GM12878 (cell line): ENCODE measurements around the gene TBCD. TPM values are rescaled to one million over a fixed set of nuclear protein-coding genes. Genes with fewer than 3 reads are reported as not detected.
A peak's percentile ranks its signal among the peaks of the same experiment; 100 is the strongest.

Experiments used
- ATF7 ChIP-seq: fragments of 450-650 bp; IDR thresholded peaks from 2 replicates; pipeline ENCODE4 v1.6.1; 2016; ENCODE audit warnings: low read depth, mild to moderate bottlenecking
- BACH1 ChIP-seq: fragments of 450-650 bp; IDR thresholded peaks from 2 replicates; pipeline ENCODE4 v1.6.1; 2017; ENCODE audit warnings: mild to moderate bottlenecking, borderline replicate concordance
- BMI1 ChIP-seq: fragments of 450-650 bp; IDR thresholded peaks from 2 replicates; pipeline ENCODE4 v1.6.1; 2016; ENCODE audit warnings: mild to moderate bottlenecking, moderate library complexity, borderline replicate concordance
- BRCA1 ChIP-seq: IDR thresholded peaks from 2 replicates; pipeline ENCODE4 v1.6.1; 2011; ENCODE audit warnings: low read depth, low read length, improper control_type of control experiment
- CHD1 ChIP-seq: IDR thresholded peaks from 2 replicates; pipeline ENCODE4 v1.6.1; 2012; ENCODE audit warnings: low read depth, low read length, improper control_type of control experiment
- CREB1 ChIP-seq: IDR thresholded peaks from 2 replicates; pipeline ENCODE4 v1.6.1; 2012; ENCODE audit warnings: low read depth, mild to moderate bottlenecking, inconsistent platforms
- HCFC1 ChIP-seq: fragments of 150-350 bp; IDR thresholded peaks from 2 replicates; pipeline ENCODE4 v1.6.1; 2014; ENCODE audit warnings: low read length
- HDAC6 ChIP-seq: fragments of 200-600 bp; sonication (generic); IDR thresholded peaks from one replicate; pipeline ENCODE4 v1.8.0; 2017; ENCODE audit warnings: antibody characterized with exemption; ENCODE audit not compliant: unreplicated experiment
- MEF2A ChIP-seq: IDR thresholded peaks from 2 replicates; pipeline ENCODE4 v1.6.1; 2011; ENCODE audit warnings: low read depth, mild to moderate bottlenecking, low read length, moderate library complexity; ENCODE audit not compliant: insufficient read depth
- MXI1 ChIP-seq: fragments of 150-350 bp; IDR thresholded peaks from 2 replicates; pipeline ENCODE4 v1.6.1; 2011; ENCODE audit warnings: low read depth, mild to moderate bottlenecking, inconsistent platforms, low read length, improper control_type of control experiment
- MYB ChIP-seq: fragments of 150-350 bp; IDR thresholded peaks from 2 replicates; pipeline ENCODE4 v1.6.1; 2014; ENCODE audit warnings: mild to moderate bottlenecking, low read depth, low read length, borderline replicate concordance
- NFIC ChIP-seq: IDR thresholded peaks from 2 replicates; pipeline ENCODE4 v1.6.1; 2012; ENCODE audit warnings: low read depth, mild to moderate bottlenecking, inconsistent platforms, low read length, moderate library complexity
- NR2C1 ChIP-seq: fragments of 450-650 bp; IDR thresholded peaks from 2 replicates; pipeline ENCODE4 v1.6.1; 2017; ENCODE audit warnings: antibody characterized with exemption, mild to moderate bottlenecking, moderate library complexity
- NRF1 ChIP-seq: conservative IDR thresholded peaks from 2 replicates; pipeline ENCODE4 v1.6.1; 2011; ENCODE audit warnings: mild to moderate bottlenecking, low read depth, low read length, improper control_type of control experiment
- RAD21 ChIP-seq: IDR thresholded peaks from 2 replicates; pipeline ENCODE4 v1.6.1; 2011; ENCODE audit warnings: mild to moderate bottlenecking, low read depth, low read length, moderate library complexity; ENCODE audit not compliant: insufficient read depth
- RBBP5 ChIP-seq: fragments of 200-600 bp; sonication (generic); conservative IDR thresholded peaks from 2 replicates; pipeline ENCODE4 v1.6.1; 2016
- RELA ChIP-seq: fragments of 450-650 bp; IDR thresholded peaks from 2 replicates; pipeline ENCODE4 v1.8.0; 2014; ENCODE audit warnings: borderline replicate concordance; ENCODE audit not compliant: partially characterized antibody
- SIN3A ChIP-seq: IDR thresholded peaks from 2 replicates; pipeline ENCODE4 v1.6.1; 2012; ENCODE audit warnings: low read depth, low read length, improper control_type of control experiment
- TAF1 ChIP-seq: IDR thresholded peaks from 2 replicates; pipeline ENCODE4 v1.6.1; 2011; ENCODE audit warnings: mild to moderate bottlenecking, low read depth, low read length, borderline replicate concordance
- TBL1XR1 ChIP-seq: IDR thresholded peaks from 2 replicates; pipeline ENCODE4 v1.6.1; 2012; ENCODE audit warnings: low read depth, low read length, improper control_type of control experiment
- TCF12 ChIP-seq: IDR thresholded peaks from 2 replicates; pipeline ENCODE4 v1.6.1; 2011; ENCODE audit warnings: low read depth, mild to moderate bottlenecking, low read length
- TCF3 ChIP-seq: IDR thresholded peaks from 2 replicates; pipeline ENCODE4 v1.6.1; 2012; ENCODE audit warnings: low read depth, mild to moderate bottlenecking, low read length, borderline replicate concordance; ENCODE audit not compliant: insufficient read depth
- TCF7 ChIP-seq: IDR thresholded peaks from 2 replicates; pipeline ENCODE4 v1.6.1; 2014; ENCODE audit warnings: antibody characterized with exemption, borderline replicate concordance
- polyA plus RNA-seq, 11 experiments: library from polyadenylated mRNA; depleted of rRNA in 4 of 11; unstranded in 6 of 11; stranded (reverse) in 5 of 11; fragments of >200 nt; fragmentation: Nextera tagmentation in 4 of 11; fragmentation: Illumina TruSeq in 1 of 11; extraction: Ambion mirVana in 4 of 11; extraction: Trizol in 1 of 11; gene quantifications; 1 replicate in 1 of 11; 2 replicates in 10 of 11; pipeline versions ENCODE4 v1.2.1 to v1.2.3, GENCODE V29; 2011 to 2016; ENCODE audit warnings: inconsistent platforms in 2 of 11, missing spikeins in 2 of 11, low read depth in 1 of 11
- total RNA-seq, 4 experiments: library from RNA; depleted of rRNA in 3 of 4; stranded (reverse); fragments of >200 nt in 3 of 4; fragmentation: Illumina TruSeq in 1 of 4; extraction: Trizol in 1 of 4; gene quantifications; 2 replicates each; pipeline versions ENCODE4 v1.2.1 to v1.2.3, GENCODE V29; 2013 to 2021
- TF ChIP-seq, protein P1 (sequence below): fragments of 450-650 bp; conservative IDR thresholded peaks from 2 replicates; pipeline ENCODE4 v1.6.1; 2017; ENCODE audit warnings: mild to moderate bottlenecking, moderate library complexity
- TF ChIP-seq, protein P2 (sequence below): IDR thresholded peaks from 2 replicates; pipeline ENCODE4 v1.6.1; 2012; ENCODE audit warnings: low read depth, low read length, improper control_type of control experiment
- TF ChIP-seq, protein P3 (sequence below): IDR thresholded peaks from 2 replicates; pipeline ENCODE4 v1.6.1; 2012; ENCODE audit warnings: improper control_type of control experiment, low read depth, low read length; ENCODE audit not compliant: insufficient replicate concordance

Gene TBCD
- total and polyA plus RNA-seq, 10 of the 15 experiments (the other 5 are each of a cell fraction or from before 2014, with no cell fraction given): 10.3 to 114 (median 52.4) TPM

DNA sequence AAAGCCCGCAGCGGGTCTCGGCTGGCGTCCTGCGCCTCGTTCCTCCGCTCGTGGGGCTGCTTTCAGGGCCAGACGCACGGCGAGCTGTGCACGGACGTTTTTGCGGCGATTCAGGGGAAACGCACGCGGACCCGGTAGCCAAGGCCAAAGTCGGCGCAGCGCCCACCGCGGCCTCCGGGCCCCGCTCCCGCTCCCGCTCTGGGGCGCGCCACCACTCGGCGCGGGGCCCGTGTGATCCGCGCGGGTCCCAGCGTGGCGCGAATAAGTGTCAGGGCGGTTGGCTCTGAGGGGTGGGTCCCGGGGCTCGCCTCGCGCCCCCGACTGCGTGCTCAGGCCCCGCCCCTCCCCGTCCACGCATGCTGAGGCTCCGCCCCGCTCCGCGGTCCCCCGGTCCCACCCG is 694 bp upstream of the TBCD start (continued):
- TF ChIP-seq, protein P1, sequence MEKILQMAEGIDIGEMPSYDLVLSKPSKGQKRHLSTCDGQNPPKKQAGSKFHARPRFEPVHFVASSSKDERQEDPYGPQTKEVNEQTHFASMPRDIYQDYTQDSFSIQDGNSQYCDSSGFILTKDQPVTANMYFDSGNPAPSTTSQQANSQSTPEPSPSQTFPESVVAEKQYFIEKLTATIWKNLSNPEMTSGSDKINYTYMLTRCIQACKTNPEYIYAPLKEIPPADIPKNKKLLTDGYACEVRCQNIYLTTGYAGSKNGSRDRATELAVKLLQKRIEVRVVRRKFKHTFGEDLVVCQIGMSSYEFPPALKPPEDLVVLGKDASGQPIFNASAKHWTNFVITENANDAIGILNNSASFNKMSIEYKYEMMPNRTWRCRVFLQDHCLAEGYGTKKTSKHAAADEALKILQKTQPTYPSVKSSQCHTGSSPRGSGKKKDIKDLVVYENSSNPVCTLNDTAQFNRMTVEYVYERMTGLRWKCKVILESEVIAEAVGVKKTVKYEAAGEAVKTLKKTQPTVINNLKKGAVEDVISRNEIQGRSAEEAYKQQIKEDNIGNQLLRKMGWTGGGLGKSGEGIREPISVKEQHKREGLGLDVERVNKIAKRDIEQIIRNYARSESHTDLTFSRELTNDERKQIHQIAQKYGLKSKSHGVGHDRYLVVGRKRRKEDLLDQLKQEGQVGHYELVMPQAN: peak; percentile 55; the same call in 1 of the 2 replicates
- TF ChIP-seq BMI1 (no peak), RELA (no peak), RAD21 (no peak), NRF1 (no peak), HDAC6 (no peak), NR2C1 (no peak), TAF1 (no peak), BRCA1 (no peak), MYB (no peak), CHD1 (no peak), MEF2A (no peak), NFIC (no peak), MXI1 (no peak), CREB1 (no peak), TCF12 (no peak), TCF3 (no peak), TBL1XR1 (no peak), RBBP5 (no peak), BACH1 (peak; percentile 65), ATF7 (no peak), SIN3A (no peak), TCF7 (no peak), HCFC1 (no peak)
- TF ChIP-seq, protein P2, sequence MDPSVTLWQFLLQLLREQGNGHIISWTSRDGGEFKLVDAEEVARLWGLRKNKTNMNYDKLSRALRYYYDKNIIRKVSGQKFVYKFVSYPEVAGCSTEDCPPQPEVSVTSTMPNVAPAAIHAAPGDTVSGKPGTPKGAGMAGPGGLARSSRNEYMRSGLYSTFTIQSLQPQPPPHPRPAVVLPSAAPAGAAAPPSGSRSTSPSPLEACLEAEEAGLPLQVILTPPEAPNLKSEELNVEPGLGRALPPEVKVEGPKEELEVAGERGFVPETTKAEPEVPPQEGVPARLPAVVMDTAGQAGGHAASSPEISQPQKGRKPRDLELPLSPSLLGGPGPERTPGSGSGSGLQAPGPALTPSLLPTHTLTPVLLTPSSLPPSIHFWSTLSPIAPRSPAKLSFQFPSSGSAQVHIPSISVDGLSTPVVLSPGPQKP: no peak
- TF ChIP-seq, protein P3, sequence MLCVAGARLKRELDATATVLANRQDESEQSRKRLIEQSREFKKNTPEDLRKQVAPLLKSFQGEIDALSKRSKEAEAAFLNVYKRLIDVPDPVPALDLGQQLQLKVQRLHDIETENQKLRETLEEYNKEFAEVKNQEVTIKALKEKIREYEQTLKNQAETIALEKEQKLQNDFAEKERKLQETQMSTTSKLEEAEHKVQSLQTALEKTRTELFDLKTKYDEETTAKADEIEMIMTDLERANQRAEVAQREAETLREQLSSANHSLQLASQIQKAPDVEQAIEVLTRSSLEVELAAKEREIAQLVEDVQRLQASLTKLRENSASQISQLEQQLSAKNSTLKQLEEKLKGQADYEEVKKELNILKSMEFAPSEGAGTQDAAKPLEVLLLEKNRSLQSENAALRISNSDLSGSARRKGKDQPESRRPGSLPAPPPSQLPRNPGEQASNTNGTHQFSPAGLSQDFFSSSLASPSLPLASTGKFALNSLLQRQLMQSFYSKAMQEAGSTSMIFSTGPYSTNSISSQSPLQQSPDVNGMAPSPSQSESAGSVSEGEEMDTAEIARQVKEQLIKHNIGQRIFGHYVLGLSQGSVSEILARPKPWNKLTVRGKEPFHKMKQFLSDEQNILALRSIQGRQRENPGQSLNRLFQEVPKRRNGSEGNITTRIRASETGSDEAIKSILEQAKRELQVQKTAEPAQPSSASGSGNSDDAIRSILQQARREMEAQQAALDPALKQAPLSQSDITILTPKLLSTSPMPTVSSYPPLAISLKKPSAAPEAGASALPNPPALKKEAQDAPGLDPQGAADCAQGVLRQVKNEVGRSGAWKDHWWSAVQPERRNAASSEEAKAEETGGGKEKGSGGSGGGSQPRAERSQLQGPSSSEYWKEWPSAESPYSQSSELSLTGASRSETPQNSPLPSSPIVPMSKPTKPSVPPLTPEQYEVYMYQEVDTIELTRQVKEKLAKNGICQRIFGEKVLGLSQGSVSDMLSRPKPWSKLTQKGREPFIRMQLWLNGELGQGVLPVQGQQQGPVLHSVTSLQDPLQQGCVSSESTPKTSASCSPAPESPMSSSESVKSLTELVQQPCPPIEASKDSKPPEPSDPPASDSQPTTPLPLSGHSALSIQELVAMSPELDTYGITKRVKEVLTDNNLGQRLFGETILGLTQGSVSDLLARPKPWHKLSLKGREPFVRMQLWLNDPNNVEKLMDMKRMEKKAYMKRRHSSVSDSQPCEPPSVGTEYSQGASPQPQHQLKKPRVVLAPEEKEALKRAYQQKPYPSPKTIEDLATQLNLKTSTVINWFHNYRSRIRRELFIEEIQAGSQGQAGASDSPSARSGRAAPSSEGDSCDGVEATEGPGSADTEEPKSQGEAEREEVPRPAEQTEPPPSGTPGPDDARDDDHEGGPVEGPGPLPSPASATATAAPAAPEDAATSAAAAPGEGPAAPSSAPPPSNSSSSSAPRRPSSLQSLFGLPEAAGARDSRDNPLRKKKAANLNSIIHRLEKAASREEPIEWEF: no peak
